GM12878 (cell line): ENCODE measurements around the gene SMCO4. TPM values are rescaled to one million over a fixed set of nuclear protein-coding genes. Genes with fewer than 3 reads are reported as not detected.

Experiments
- ATAC-seq: fragments of 200-7000 bp; cut with Tn5 transposase; 3 replicates; pipeline ENCODE4 v1.9.1; 2020; ENCODE audit warnings: mild to moderate bottlenecking, moderate library complexity
- BruUV-seq: library from RNA; stranded (reverse); fragments of 400-500 nt; replicated peaks from 2 replicates; lab custom pipeline; 2021; lab: Mats Ljungman, UMichigan
- CTCF ChIA-PET: fragments of 300-600 bp; sonication (Branson Sonifier 250); formaldehyde crosslinking; extraction: SDS; loops from one replicate; lab custom pipeline; 2021; ENCODE audit warnings: inconsistent platforms; lab: Yijun Ruan, JAX
- POLR2A ChIA-PET: fragments of 350-600 bp; formaldehyde crosslinking; extraction: SDS; loops from one replicate; lab custom pipeline; 2021; ENCODE audit warnings: inconsistent platforms; lab: Charles Lee
- RAD21 ChIA-PET: fragments of 300-600 bp; sonication (Branson Sonifier 250); formaldehyde crosslinking; loops from one replicate; lab custom pipeline; 2023; ENCODE audit warnings: antibody characterized with exemption; ENCODE audit not compliant: unreplicated experiment; lab: Charles Lee
- SMC1A ChIA-PET: fragments of 300-600 bp; sonication (Branson Sonifier 250); formaldehyde crosslinking; loops from one replicate; lab custom pipeline; 2023; ENCODE audit not compliant: unreplicated experiment, uncharacterized antibody; lab: Charles Lee
- DNase-seq: peaks from one replicate; pipeline ENCODE4 v3.0.0-alpha.2; 2011; ENCODE audit warnings: low read depth, low spot score
- FAIRE-seq: peaks from 3 replicates; lab custom pipeline; 2011; peaks lifted over from hg19 to GRCh38; lab: Jason Lieb, UNC
- H2AFZ ChIP-seq: 2 replicates; pipeline ENCODE4 v1.6.0; 2011; ENCODE audit warnings: low read depth, low read length, control low read depth; ENCODE audit not compliant: control insufficient read depth
- H3K27ac ChIP-seq: 2 replicates; pipeline ENCODE4 v1.5.1; 2011; ENCODE audit warnings: control low read depth; ENCODE audit not compliant: control insufficient read depth, insufficient read depth
- H3K27me3 ChIP-seq, 2 experiments: replicated peaks in 1 of 2; 2 replicates each; pipeline versions ENCODE4 v1.6.0 to v1.6.1; 2011; ENCODE audit warnings: low read length in 1 of 2; ENCODE audit not compliant: control insufficient read depth in 2 of 2, insufficient read depth in 2 of 2
- H3K36me3 ChIP-seq, 2 experiments: 2 replicates each; pipeline ENCODE4 v1.5.1; 2011; ENCODE audit warnings: low read length in 1 of 2; ENCODE audit not compliant: control insufficient read depth in 2 of 2, insufficient read depth in 2 of 2
- H3K4me1 ChIP-seq: 2 replicates; pipeline ENCODE4 v1.6.1; 2011; ENCODE audit warnings: mild to moderate bottlenecking, low read length, moderate library complexity, mixed read lengths; ENCODE audit not compliant: control insufficient read depth, insufficient read depth
- H3K4me2 ChIP-seq: 2 replicates; pipeline ENCODE4 v1.6.0; 2011; ENCODE audit warnings: control low read depth; ENCODE audit not compliant: control insufficient read depth, insufficient read depth
- H3K4me3 ChIP-seq: fragments of 200-600 bp; sonication (generic); 2 replicates; pipeline ENCODE4 v1.5.1; 2016
- H3K79me2 ChIP-seq: 2 replicates; pipeline ENCODE4 v1.6.0; 2011; ENCODE audit warnings: low read length; ENCODE audit not compliant: control insufficient read depth, insufficient read depth
- H3K9ac ChIP-seq: 2 replicates; pipeline ENCODE4 v1.8.0; 2011; ENCODE audit warnings: low read length, control low read depth, mixed read lengths; ENCODE audit not compliant: control insufficient read depth, insufficient read depth
- H3K9me3 ChIP-seq: replicated peaks from 3 replicates; pipeline ENCODE4 v1.5.1; 2011; ENCODE audit warnings: mild to moderate bottlenecking, low read length; ENCODE audit not compliant: control insufficient read depth, insufficient read depth
- H4K20me1 ChIP-seq: 2 replicates; pipeline ENCODE4 v1.6.0; 2011; ENCODE audit not compliant: control insufficient read depth, insufficient read depth
- ATF7 ChIP-seq: fragments of 450-650 bp; IDR thresholded peaks from 2 replicates; pipeline ENCODE4 v1.6.1; 2016; ENCODE audit warnings: low read depth, mild to moderate bottlenecking
- CBFB ChIP-seq: IDR thresholded peaks from 2 replicates; pipeline ENCODE4 v1.6.1; 2016; ENCODE audit warnings: antibody characterized with exemption, low read depth
- HCFC1 ChIP-seq: fragments of 150-350 bp; IDR thresholded peaks from 2 replicates; pipeline ENCODE4 v1.6.1; 2014; ENCODE audit warnings: low read length
- HDAC2 ChIP-seq: fragments of 200-600 bp; sonication (generic); IDR thresholded peaks from 2 replicates; pipeline ENCODE4 v1.6.1; 2017
- MYB ChIP-seq: fragments of 150-350 bp; IDR thresholded peaks from 2 replicates; pipeline ENCODE4 v1.6.1; 2014; ENCODE audit warnings: mild to moderate bottlenecking, low read depth, low read length, borderline replicate concordance
- POLR2A ChIP-seq: IDR thresholded peaks from 2 replicates; pipeline ENCODE4 v1.6.1; 2011; ENCODE audit warnings: low read depth, mild to moderate bottlenecking, low read length
- RB1 ChIP-seq: fragments of 450-650 bp; formaldehyde crosslinking; IDR thresholded peaks from 2 replicates; pipeline ENCODE4 v1.6.1; 2017; ENCODE audit warnings: mild to moderate bottlenecking, borderline replicate concordance
- RUNX3 ChIP-seq: IDR thresholded peaks from 2 replicates; pipeline ENCODE4 v1.6.1; 2012; ENCODE audit warnings: low read length, inconsistent platforms
- SMARCA5 ChIP-seq: fragments of 450-650 bp; IDR thresholded peaks from 2 replicates; pipeline ENCODE4 v1.6.1; 2017; ENCODE audit warnings: mild to moderate bottlenecking
- WRNIP1 ChIP-seq: IDR thresholded peaks from 2 replicates; pipeline ENCODE4 v1.6.1; 2011; ENCODE audit warnings: low read depth, low read length, improper control_type of control experiment, borderline replicate concordance
- ZBTB11 ChIP-seq: fragments of 450-650 bp; formaldehyde crosslinking; IDR thresholded peaks from 2 replicates; pipeline ENCODE4 v1.5.0; 2022; ENCODE audit warnings: mild to moderate bottlenecking, missing genetic modification characterization
- WGBS: methylation state at CpG from one replicate; pipeline ENCODE4 v1.1.6; 2016; ENCODE audit warnings: low lambda C conversion rate; ENCODE audit not compliant: insufficient replicate concordance, insufficient coverage; ENCODE audit errors: missing lambda C conversion rate; 5-methylcytosine and 5-hydroxymethylcytosine counted together
- in situ Hi-C: fragments of 300-500 bp; cut with MboI; formaldehyde crosslinking; loops from 9 replicates; pipeline ENCODE4 v1.14.3; 2018; ENCODE audit warnings: mixed read lengths
- intact Hi-C: fragments of 100-400 bp; cut with micrococcal nuclease; formaldehyde crosslinking; loops from one replicate; pipeline ENCODE4 v1.14.2; 2022; ENCODE audit not compliant: unreplicated experiment
- polyA plus RNA-seq, 11 experiments: library from polyadenylated mRNA; depleted of rRNA in 4 of 11; unstranded in 6 of 11; stranded (reverse) in 5 of 11; fragments of >200 nt; fragmentation: Nextera tagmentation in 4 of 11; fragmentation: Illumina TruSeq in 1 of 11; extraction: Ambion mirVana in 4 of 11; extraction: Trizol in 1 of 11; gene quantifications; 1 replicate in 1 of 11; 2 replicates in 10 of 11; pipeline versions ENCODE4 v1.2.1 to v1.2.3, GENCODE V29; 2011 to 2016; ENCODE audit warnings: inconsistent platforms in 2 of 11, missing spikeins in 2 of 11, low read depth in 1 of 11
- total RNA-seq, 4 experiments: library from RNA; depleted of rRNA in 3 of 4; stranded (reverse); fragments of >200 nt in 3 of 4; fragmentation: Illumina TruSeq in 1 of 4; extraction: Trizol in 1 of 4; gene quantifications; 2 replicates each; pipeline versions ENCODE4 v1.2.1 to v1.2.3, GENCODE V29; 2013 to 2021
- TF ChIP-seq, protein P1 (sequence below): IDR thresholded peaks from 2 replicates; pipeline ENCODE4 v1.6.1; 2011; ENCODE audit warnings: mild to moderate bottlenecking, low read depth, low read length, moderate library complexity; ENCODE audit not compliant: insufficient replicate concordance

The SMCO4 gene
- total and polyA plus RNA-seq, 10 of the 15 experiments (the other 5 are each of a cell fraction or from before 2014, with no cell fraction given), result 3.6 to 59.9 (median 27.9) TPM

- in situ Hi-C loops, result loop anchor here (5.0 kb wide), 1 partner anchor 303 kb away; no protein-coding TSS in a partner anchor
- H3K27me3 ChIP-seq, result no peaks in the 10 kb centered on the region
- no peak overlapping the region for H2AFZ ChIP-seq
- no peak for TF ChIP-seq SMARCA5
- TF ChIP-seq POLR2A, result no peak
- TF ChIP-seq HCFC1, result no peak
- TSS peak; percentile 50 for BruUV-seq
- FAIRE-seq, result no peak
- H4K20me1 ChIP-seq, result no peaks in the 10 kb centered on the region
- H3K79me2 ChIP-seq, result peaks cover 37% of the 10 kb centered on the region
- WGBS, result 96% methylated on average over 4 of the region's 4 CpGs
- H3K9ac ChIP-seq, result no peak overlapping the region
- H3K27ac ChIP-seq, result no peak overlapping the region
- H3K4me1 ChIP-seq, result peaks cover 35% of the 10 kb centered on the region
- intact Hi-C loops, result loop anchor here (5.0 kb wide), 2 partner anchors 202 to 253 kb away; partner anchors contain the start of genes C11orf54 and TAF1D
- no peaks in the 10 kb centered on the region for H3K9me3 ChIP-seq
- H3K4me3 ChIP-seq, result no peak overlapping the region
- ChIA-PET CTCF (interaction anchor here (1.2 to 3.4 kb wide), 7 partner anchors 8 to 304 kb away, joined by 3 to 46 read pairs (median 17); no protein-coding TSS in a partner anchor), RAD21 (interaction anchor here (1.0 to 14.6 kb wide), 5 partner anchors 14 to 344 kb away, joined by 3 to 299 read pairs (median 21); no protein-coding TSS in a partner anchor), SMC1A (interaction anchor here (0.7 to 20.1 kb wide), 11 partner anchors 9 to 306 kb away, joined by 3 to 275 read pairs (median 6); partner anchors contain the start of gene CEP295), POLR2A (interaction anchor here (0.9 to 12.0 kb wide), 5 partner anchors 13 to 43 kb away, joined by 3 to 191 read pairs (median 6); no protein-coding TSS in a partner anchor)
- no peak for ATAC-seq
- no peaks in the 10 kb centered on the region for H3K36me3 ChIP-seq
- no peak overlapping the region for H3K4me2 ChIP-seq
- no peak for DNase-seq
These were observed 2.9 kb downstream of the SMCO4 start for GRCh38 chr11:93540337-93540736.

DNA sequence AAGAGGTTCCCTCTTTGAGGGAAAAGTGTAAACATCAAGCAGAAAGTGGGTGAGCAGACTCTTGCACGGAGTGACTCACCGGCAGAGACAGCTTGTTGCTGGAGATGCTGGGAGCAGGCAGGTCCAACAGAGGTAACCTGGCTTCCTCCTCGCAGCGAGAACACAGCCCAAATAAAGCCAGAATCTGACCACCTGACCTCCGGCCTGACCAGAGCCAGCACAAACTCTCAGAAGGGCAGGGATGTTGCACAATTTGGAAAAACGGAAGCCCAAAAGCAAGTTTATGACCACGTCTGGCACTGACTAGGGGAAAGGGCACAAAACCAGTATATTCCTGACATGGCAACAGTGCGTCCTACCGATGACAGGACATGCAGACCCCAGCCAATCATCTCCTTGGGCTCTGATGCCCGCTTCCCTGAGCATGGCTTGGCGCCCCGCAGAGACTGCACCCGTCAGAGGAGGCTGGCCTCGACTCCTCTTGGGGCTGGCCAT, 5.4 kb downstream of the SMCO4 start:
- in situ Hi-C loops (no loop called here), intact Hi-C loops (loop anchor here (10.0 kb wide), 1 partner anchor 937 kb away; no protein-coding TSS in a partner anchor)
- Histone ChIP-seq H3K4me1 (peaks cover 36% of the 10 kb centered on the region), H2AFZ (no peak overlapping the region; the same call in 1 of the 2 replicates), H3K4me3 (peak overlapping the region; percentile 2; the same call in 1 of the 2 replicates), H3K36me3 (no peaks in the 10 kb centered on the region; a peak in 1 of 4 replicates), H3K27ac (no peak overlapping the region), H3K79me2 (peaks cover 56% of the 10 kb centered on the region), H3K27me3 (no peaks in the 10 kb centered on the region), H4K20me1 (no peaks in the 10 kb centered on the region), H3K4me2 (peak overlapping the region; percentile 51), H3K9me3 (no peaks in the 10 kb centered on the region), H3K9ac (no peak overlapping the region)
- 98% methylated on average over 14 of the region's 14 CpGs for WGBS
- ChIA-PET POLR2A (interaction anchor here (12.0 kb wide), 1 partner anchor 11 kb away, joined by 191 read pairs; no protein-coding TSS in a partner anchor), RAD21 (interaction anchor here (1.2 to 14.6 kb wide), 2 partner anchors 11 to 303 kb away, joined by 3 to 299 read pairs; no protein-coding TSS in a partner anchor), SMC1A (interaction anchor here (1.6 to 20.1 kb wide), 4 partner anchors 6 to 303 kb away, joined by 8 to 275 read pairs (median 176); no protein-coding TSS in a partner anchor), CTCF (no interaction called here)
- no peak for DNase-seq
- BruUV-seq, result no TSS peak
- peak; percentile 5; the same call in 1 of the 3 replicates for ATAC-seq
- no peak for FAIRE-seq
- TF ChIP-seq RB1, result no peak
- no peak for TF ChIP-seq ZBTB11
- TF ChIP-seq HDAC2, result no peak
- no peak for TF ChIP-seq ATF7
- no peak for TF ChIP-seq CBFB
- TF ChIP-seq MYB, result no peak
- TF ChIP-seq, protein P1, sequence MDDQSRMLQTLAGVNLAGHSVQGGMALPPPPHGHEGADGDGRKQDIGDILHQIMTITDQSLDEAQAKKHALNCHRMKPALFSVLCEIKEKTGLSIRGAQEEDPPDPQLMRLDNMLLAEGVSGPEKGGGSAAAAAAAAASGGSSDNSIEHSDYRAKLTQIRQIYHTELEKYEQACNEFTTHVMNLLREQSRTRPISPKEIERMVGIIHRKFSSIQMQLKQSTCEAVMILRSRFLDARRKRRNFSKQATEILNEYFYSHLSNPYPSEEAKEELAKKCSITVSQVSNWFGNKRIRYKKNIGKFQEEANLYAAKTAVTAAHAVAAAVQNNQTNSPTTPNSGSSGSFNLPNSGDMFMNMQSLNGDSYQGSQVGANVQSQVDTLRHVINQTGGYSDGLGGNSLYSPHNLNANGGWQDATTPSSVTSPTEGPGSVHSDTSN, result no peak
- no peak for TF ChIP-seq WRNIP1
- no peak for TF ChIP-seq RUNX3
